ENCODE data around the gene BMERB1. TPM values are rescaled to one million over a fixed set of nuclear protein-coding genes. Genes with fewer than 3 reads are reported as not detected.
"Not testable (repeated sequence)": the region's sequence is repeated elsewhere in the genome, so short reads cannot be mapped to it uniquely, and the experiment has no call there.

BMERB1 gene
- total RNA-seq (1 to 10 TPM; 1.8 to 3.0 TPM), total RNA-seq (0.93 to 1.1 reads per million in 2 donors)

DNA sequence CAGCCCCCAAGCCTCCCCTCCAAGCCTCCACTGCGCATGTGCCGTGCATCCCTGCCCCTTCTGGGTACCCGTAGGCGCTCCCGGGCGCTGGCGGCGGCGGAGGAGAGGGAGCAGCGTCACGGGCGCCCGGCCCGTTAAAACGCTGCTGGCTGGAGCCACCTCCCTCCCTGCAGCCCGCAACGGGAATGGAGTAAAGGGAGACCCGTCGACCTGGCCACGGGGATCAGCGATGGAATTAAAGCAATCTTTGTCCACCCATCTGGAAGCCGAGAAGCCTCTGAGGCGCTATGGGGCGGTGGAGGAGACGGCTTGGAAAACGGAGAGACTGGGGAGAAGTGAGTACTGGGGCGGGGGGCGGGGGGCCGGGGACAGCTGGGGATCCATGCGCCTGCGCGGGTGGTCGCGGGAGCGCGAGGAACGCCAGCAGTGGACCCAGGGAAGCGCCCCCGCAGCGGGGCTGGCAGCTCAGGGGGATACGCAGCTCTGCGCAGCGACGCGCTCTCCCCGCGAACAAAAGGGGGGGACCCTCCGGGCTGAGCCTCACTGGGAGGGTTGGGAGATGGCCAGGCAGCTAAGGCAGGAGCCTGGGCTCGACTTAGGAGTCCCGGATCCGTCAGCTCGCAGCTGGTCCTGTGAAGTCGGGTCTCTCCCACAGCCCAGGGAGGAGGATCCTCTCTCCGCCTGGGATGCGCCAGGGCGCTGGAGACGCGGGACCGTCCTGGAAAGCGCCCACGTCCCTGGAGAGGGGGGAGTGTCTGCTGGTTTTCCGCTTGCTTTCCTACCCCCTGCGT is at the start of gene BMERB1:
BMERB1 (plus strand) TSS at position 164 of the 791 bp plus-strand sequence; CDS start at position 230, 66 bp downstream.
- no peaks in the 10 kb centered on the region for H3K9me3 ChIP-seq (ENCODE audit: control insufficient read depth, low read length, poor library complexity, severe bottlenecking)
- peak within 1 kb of the TSS; percentile 85 for H3K4me3 Mint-ChIP-seq
- DNase-seq (peak; percentile 12 to 21 (median 13)), ATAC-seq (peak; percentile 79)
- H3K27ac Mint-ChIP-seq, result peak within 1 kb of the TSS; percentile 21
- peaks cover 30% of the 10 kb centered on the region for H3K27me3 Mint-ChIP-seq
- peaks cover 16% of the 10 kb centered on the region for H3K4me1 Mint-ChIP-seq
- peaks cover 4% of the 10 kb centered on the region for H3K36me3 Mint-ChIP-seq (ENCODE audit: low read depth)

GRCh38 chr16:15388060-15388459 is 46.3 kb upstream of the BMERB1 start:
- not testable (repeated sequence) for H3K27ac Mint-ChIP-seq; H3K4me1 Mint-ChIP-seq; ATAC-seq; H3K4me3 Mint-ChIP-seq; H3K36me3 Mint-ChIP-seq (ENCODE audit: low read depth); H3K9me3 ChIP-seq (ENCODE audit: control insufficient read depth, low read length, poor library complexity, severe bottlenecking); DNase-seq
- peaks cover 19% of the 10 kb centered on the region for H3K27me3 Mint-ChIP-seq

DNA sequence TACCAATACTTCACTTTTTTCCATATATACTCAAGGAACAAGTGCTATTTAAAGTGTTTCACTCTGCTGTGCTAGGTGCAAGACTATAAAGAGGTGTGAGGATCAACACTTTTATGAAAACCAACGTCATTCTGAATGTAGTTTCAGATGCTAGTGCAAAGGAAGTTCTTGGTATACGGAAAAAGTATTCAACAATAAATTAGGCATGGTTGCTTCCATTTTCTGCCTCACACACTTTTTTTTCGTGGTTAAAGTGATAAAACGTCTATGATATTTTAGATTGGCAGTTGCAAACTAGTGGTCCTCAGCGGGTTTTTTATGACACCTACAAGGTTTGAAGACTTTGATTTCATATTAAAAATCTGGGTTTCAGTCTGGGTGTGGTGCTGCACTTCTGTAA is 44.5 kb upstream of the BMERB1 start:
- H3K36me3 Mint-ChIP-seq (ENCODE audit: low read depth); DNase-seq; H3K4me1 Mint-ChIP-seq; H3K27ac Mint-ChIP-seq; H3K4me3 Mint-ChIP-seq; ATAC-seq; H3K9me3 ChIP-seq (ENCODE audit: control insufficient read depth, low read length, poor library complexity, severe bottlenecking): not testable (repeated sequence)
- peaks cover 30% of the 10 kb centered on the region for H3K27me3 Mint-ChIP-seq

DNA sequence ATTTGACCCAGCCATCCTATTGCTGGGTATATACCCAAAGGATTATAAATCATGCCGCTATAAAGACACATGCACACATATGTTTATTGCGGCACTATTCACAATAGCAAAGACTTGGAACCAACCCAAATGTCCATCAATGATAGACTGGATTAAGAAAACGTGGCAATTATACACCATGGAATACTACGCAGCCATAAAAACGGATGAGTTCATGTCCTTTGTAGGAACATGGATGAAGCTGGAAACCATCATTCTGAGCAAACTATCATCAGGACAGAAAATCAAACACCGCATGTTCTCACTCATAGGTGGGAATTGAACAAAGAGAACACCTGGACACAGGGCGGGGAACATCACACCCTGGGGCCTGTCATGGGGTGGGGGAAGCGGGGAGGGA is 41.4 kb upstream of the BMERB1 start:
- not testable (repeated sequence) for H3K9me3 ChIP-seq (ENCODE audit: control insufficient read depth, low read length, poor library complexity, severe bottlenecking); H3K4me3 Mint-ChIP-seq; ATAC-seq; H3K4me1 Mint-ChIP-seq; H3K27ac Mint-ChIP-seq; H3K36me3 Mint-ChIP-seq (ENCODE audit: low read depth); DNase-seq
- peaks cover 41% of the 10 kb centered on the region for H3K27me3 Mint-ChIP-seq

DNA sequence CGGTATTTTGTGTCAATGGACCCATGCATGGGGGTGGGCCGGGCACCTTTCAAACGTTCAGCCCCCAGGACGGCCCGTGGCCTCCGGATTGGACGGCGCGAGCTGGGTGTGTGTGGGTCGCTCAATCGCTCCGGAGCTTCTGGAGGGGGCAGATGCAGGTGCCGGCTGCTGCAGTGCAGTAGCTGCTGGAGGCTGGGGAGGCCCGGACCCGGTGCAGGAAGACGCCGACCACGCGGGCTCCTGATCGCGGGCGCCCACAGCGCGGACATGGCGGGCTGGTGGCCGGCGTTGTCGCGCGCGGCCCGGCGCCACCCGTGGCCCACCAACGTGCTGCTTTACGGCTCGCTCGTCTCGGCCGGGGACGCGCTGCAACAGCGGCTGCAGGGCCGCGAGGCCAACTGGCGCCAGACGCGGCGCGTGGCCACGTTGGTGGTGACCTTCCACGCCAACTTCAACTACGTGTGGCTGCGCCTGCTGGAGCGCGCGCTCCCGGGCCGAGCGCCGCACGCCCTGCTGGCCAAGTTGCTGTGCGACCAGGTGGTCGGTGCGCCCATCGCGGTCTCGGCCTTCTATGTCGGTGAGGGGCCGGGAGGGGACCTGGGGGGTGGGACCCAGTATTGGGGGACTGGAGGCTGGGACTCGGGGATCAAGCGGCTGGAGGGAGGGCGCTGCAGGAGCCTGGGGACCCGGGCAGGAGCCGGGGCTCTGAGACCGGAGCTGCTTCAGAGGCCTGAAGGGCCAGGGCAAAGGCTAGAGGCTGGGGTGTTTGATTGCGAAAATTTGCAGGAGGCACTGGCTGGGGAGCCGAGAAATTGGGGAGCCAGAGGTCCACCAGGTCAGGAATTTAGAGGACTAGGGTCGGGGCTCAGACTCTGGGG is 38.5 kb upstream of the BMERB1 start, which contains the start of gene MPV17L:
MPV17L (plus strand) TSS at position 124 of the 878 bp plus-strand sequence; CDS start at position 268, 144 bp downstream.
- peaks cover 44% of the 10 kb centered on the region for H3K27me3 Mint-ChIP-seq
- not testable (repeated sequence) for H3K36me3 Mint-ChIP-seq (ENCODE audit: low read depth); H3K4me3 Mint-ChIP-seq; DNase-seq; H3K9me3 ChIP-seq (ENCODE audit: control insufficient read depth, low read length, poor library complexity, severe bottlenecking); ATAC-seq; H3K4me1 Mint-ChIP-seq; H3K27ac Mint-ChIP-seq

DNA sequence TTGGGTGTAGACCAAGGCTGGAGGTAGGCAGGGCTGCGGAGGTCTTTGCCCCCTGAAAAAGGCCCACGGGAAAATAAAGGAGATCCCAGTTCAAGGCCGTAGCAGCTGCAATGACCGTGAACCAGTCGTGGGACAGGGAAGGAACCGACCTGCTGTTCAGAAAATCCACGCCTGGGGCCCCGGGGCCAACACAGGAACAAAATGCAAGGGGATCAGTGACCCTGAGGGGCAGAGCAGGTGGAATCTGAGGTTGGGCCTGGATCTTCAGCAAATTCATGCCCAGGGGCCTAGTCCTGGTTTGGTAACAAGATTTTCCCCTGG is 37.9 kb upstream of the BMERB1 start:
- ATAC-seq; H3K9me3 ChIP-seq (ENCODE audit: control insufficient read depth, low read length, poor library complexity, severe bottlenecking); H3K4me3 Mint-ChIP-seq; H3K36me3 Mint-ChIP-seq (ENCODE audit: low read depth); DNase-seq; H3K27ac Mint-ChIP-seq; H3K4me1 Mint-ChIP-seq: not testable (repeated sequence)
- H3K27me3 Mint-ChIP-seq, result peaks cover 39% of the 10 kb centered on the region

DNA sequence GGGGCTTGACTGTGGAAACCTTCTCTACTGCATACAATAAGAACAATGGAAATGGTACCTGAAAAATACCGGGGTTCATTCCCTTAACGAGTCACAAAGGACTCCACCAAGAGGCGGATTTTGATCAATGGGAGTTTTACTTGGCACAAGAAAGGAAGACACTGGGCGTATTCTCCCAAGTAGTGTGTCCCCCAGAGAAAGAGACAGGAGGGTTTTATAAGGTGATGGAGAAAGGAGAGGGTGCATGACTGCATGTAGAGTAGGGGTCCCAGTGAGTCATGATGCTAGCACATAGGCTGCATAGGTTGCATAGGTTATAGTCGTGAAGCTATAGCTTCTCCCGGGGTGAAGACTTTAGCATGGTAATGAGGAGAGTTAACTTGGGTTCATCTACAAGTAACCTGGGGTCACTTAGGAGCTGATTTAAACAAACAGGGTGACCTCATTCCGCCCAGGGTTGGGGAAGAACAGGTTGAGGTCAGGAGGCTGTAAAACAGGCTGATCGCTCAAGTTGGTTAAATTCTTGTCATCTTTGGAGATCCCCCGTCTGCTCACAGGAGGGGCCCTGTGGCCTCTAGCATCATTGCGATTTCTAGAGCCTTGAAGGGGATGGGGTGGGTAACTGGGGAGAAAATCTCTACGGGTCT is 37.3 kb upstream of the BMERB1 start:
- peaks cover 2% of the 10 kb centered on the region for H3K36me3 Mint-ChIP-seq (ENCODE audit: low read depth)
- no peaks in the 10 kb centered on the region for H3K4me1 Mint-ChIP-seq
- DNase-seq, result no peak
- H3K27ac Mint-ChIP-seq, result no peak overlapping the region
- H3K9me3 ChIP-seq (ENCODE audit: control insufficient read depth, low read length, poor library complexity, severe bottlenecking), result no peaks in the 10 kb centered on the region
- H3K4me3 Mint-ChIP-seq, result no peak overlapping the region
- ATAC-seq, result no peak
- H3K27me3 Mint-ChIP-seq, result peaks cover 35% of the 10 kb centered on the region

DNA sequence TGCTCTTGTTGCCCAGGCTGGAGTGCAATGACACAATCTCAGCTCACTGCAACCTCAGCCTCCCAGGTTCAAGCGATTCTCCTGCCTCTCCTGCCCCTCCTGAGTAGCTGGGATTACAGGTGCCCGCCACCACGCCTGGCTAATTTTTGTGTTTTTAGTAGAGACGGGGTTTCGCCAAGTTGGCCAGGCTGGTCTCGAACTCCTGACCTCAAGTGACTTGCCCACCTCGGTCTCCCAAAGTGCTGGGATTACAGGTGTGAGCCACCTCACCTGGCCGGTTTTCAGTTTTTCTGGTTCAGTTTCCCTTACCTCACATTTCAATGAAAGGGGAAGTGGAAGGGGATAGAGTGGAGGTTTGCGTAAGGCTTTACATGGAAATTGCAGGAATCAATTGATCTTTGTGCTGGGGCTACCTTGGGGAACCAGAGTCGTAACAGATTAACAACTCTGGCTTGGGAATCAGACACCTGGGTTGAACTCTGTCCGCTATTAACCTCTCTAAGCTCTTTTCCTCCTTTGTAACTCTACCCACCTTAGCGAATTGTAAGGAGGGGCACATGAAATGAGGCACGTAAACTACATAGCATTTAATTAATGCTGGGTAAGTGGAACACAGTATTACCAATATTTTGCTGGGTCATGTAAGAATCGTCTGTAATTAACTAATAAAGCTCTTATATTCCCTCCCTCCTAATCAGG is 35.6 kb upstream of the BMERB1 start:
- H3K4me3 Mint-ChIP-seq, result no peak overlapping the region
- no peak overlapping the region for H3K27ac Mint-ChIP-seq
- no peaks in the 10 kb centered on the region for H3K36me3 Mint-ChIP-seq (ENCODE audit: low read depth)
- H3K27me3 Mint-ChIP-seq, result peaks cover 35% of the 10 kb centered on the region
- no peaks in the 10 kb centered on the region for H3K4me1 Mint-ChIP-seq
- ATAC-seq (no peak), DNase-seq (no peak)
- no peaks in the 10 kb centered on the region for H3K9me3 ChIP-seq (ENCODE audit: control insufficient read depth, low read length, poor library complexity, severe bottlenecking)

DNA sequence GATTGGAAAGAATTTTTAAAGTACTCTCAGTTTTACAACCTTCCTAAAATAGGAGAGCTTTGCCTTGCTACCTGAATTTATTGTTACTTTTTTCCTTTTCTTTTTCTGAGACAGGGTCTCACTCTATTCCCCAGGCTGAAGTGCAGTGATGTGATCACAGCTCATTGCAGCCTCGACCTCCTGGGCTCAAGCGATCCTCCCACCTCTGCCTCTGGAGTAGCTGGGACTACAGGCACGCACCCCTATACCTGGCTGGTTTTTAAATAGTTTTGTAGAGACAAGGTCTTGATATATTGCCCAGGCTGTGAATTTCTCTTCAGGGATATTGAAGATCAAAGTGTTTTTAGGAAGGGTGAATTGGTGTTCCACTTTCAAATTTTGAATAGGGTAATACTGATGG is 35.1 kb upstream of the BMERB1 start:
- no peaks in the 10 kb centered on the region for H3K9me3 ChIP-seq (ENCODE audit: control insufficient read depth, low read length, poor library complexity, severe bottlenecking)
- H3K27me3 Mint-ChIP-seq, result peaks cover 30% of the 10 kb centered on the region
- H3K36me3 Mint-ChIP-seq (ENCODE audit: low read depth), result no peaks in the 10 kb centered on the region
- H3K27ac Mint-ChIP-seq, result no peak overlapping the region
- no peaks in the 10 kb centered on the region for H3K4me1 Mint-ChIP-seq
- no peak for DNase-seq
- H3K4me3 Mint-ChIP-seq, result no peak overlapping the region
- ATAC-seq, result no peak

- not testable (repeated sequence) for ATAC-seq; H3K4me3 Mint-ChIP-seq; H3K36me3 Mint-ChIP-seq (ENCODE audit: low read depth); H3K27ac Mint-ChIP-seq; H3K4me1 Mint-ChIP-seq; DNase-seq; H3K9me3 ChIP-seq (ENCODE audit: control insufficient read depth, low read length, poor library complexity, severe bottlenecking)
- peaks cover 21% of the 10 kb centered on the region for H3K27me3 Mint-ChIP-seq
Observed at GRCh38 chr16:15400314-15400713, 34.1 kb upstream of the BMERB1 start.

GRCh38 chr16:15401972-15402371 is 32.4 kb upstream of the BMERB1 start:
- ATAC-seq (no peak), DNase-seq (no peak)
- Mint-ChIP-seq H3K4me1 (no peaks in the 10 kb centered on the region), H3K27me3 (peaks cover 13% of the 10 kb centered on the region), H3K27ac (no peak overlapping the region), H3K4me3 (no peak overlapping the region), H3K36me3 (ENCODE audit: low read depth) (no peaks in the 10 kb centered on the region)
- H3K9me3 ChIP-seq (ENCODE audit: control insufficient read depth, low read length, poor library complexity, severe bottlenecking), result no peaks in the 10 kb centered on the region

DNA sequence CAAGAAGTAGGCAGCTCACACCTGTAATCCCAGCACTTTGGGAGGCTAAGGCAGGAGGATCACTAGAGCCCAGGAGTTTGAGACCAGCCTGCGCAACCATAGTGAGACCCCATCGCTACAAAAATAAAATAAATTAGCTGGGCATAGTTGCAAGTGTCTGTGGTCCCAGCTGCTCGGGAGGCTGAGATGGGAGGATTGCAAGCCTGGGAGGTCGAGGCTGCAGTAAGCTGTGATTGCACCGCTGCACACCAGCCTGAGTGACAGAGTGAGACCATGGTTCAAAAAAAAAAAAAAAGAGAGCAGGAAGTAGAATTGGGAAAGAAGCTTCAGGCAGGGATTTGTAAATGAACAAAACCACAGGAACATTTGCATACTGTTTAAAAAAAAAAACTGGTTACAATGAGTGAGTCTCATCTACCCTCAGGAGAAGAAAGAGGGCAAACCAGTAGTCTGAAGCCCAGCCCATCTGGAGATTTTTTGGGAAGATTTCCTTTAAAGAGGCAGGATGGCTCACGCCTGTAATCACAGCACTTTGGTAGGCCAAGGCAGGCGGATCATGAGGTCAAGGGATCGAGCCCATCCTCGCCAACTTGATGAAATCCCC is 30.9 kb upstream of the BMERB1 start:
- Mint-ChIP-seq H3K36me3 (ENCODE audit: low read depth) (no peaks in the 10 kb centered on the region), H3K4me1 (no peaks in the 10 kb centered on the region), H3K27ac (peak overlapping the region; percentile 29), H3K4me3 (no peak overlapping the region), H3K27me3 (peaks cover 7% of the 10 kb centered on the region)
- no peaks in the 10 kb centered on the region for H3K9me3 ChIP-seq (ENCODE audit: control insufficient read depth, low read length, poor library complexity, severe bottlenecking)
- ATAC-seq (no peak), DNase-seq (no peak)

Measured in T-helper 17 cell (primary cell).